Endothelial cell of hepatic sinusoid (primary cell): Measurements from ENCODE around the gene ABITRAM.

Experiments used
- in situ Hi-C: cut with HindIII; loops from 2 replicates; pipeline ENCODE4 v1.10.0; 2017; ENCODE audit warnings: low sequenced_read_pairs

Gene ABITRAM

DNA sequence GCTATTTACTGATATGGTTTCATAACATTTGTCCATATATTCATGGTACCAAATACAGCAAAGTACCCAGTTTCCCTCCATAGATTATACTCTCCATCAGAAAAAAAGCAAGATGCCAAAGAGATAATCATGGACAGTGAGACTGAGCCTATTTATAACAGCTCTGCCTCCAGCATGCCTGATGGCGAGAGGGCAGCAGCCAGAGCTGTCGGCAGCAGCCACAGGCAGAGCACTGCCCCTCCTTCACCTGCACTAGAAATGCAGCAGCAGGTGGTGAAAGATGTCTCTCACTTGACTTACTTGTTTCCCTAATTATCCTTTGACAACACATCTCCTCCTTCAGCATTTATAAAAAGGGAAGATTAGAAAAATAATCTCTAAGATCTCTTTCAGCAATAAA lies 46.7 kb downstream of the ABITRAM start:
- in situ Hi-C loops = no loop called here

DNA sequence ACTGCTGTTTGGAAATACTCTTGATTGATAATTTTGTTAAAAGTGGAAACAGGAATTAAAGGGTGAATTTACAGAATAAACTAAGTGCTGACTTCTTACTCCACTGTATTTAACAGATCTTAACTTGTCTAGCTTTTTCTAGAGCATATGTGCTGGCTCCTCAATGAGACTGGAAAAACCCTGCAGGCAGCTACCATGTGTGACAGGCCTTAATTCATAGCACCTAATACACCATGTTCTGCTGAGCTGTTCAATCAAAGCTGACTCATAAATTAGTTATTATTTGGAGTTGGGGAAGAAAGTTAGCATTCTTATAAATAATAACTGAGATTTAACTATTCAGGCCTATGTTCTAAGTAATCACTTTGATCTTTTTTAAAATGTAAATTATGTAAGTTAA lies 49.7 kb downstream of the ABITRAM start:
- in situ Hi-C loops = no loop called here
